SK-N-MC (cell line): ENCODE data around the gene GET3.

ENCODE experiments used
- EZH2 ChIP-seq: fragments of 200-600 bp; sonication (generic); IDR thresholded peaks from one replicate; pipeline ENCODE4 v1.6.1; 2017; ENCODE audit warnings: antibody characterized with exemption
- POLR2AphosphoS5 ChIP-seq: IDR thresholded peaks from 2 replicates; pipeline ENCODE4 v1.6.1; 2012; ENCODE audit warnings: mild to moderate bottlenecking, low read depth, low read length, borderline replicate concordance

- TF ChIP-seq EZH2 (no peak), POLR2AphosphoS5 (no peak)
These were observed 48.2 kb downstream of the GET3 start for GRCh38 chr19:12785431-12786031.
